Measurements from ENCODE around the gene KRTAP5-3.
A peak's percentile ranks its signal among the peaks of the same experiment; 100 is the strongest.
"Not testable (repeated sequence)": the region's sequence is repeated elsewhere in the genome, so short reads cannot be mapped to it uniquely, and the experiment has no call there.

Gene KRTAP5-3

GRCh38 chr11:1581976-1582375 lies 26.3 kb downstream of the KRTAP5-3 start:
- no peak for TF ChIP-seq CTCF (IDR thresholded peaks at IDR 0.05; ENCODE audit: extremely low read depth, missing control alignments)
- no peak for DNase-seq (ENCODE audit: low spot score)

DNA sequence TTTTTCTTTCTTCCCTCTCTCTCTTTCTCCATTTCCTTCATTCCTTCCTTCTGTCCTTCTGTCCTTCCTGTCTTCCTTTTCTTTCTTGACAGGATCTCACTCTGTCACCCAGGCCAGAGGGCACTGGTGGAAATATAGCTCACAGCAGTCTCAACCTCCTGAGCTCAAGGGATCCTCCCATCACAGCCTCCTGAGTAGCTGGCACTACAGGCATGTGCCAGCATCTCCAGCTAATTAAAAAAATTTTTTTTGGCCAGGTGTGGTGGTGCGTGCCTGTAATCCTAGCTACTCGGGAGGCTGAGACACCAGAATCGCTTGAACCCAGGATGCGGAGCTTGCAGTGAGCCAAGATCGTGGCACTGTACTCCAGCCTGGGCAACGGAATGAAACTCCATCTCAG lies 31.4 kb downstream of the KRTAP5-3 start:
- DNase-seq (ENCODE audit: low spot score) = no peak
- TF ChIP-seq CTCF (IDR thresholded peaks at IDR 0.05; ENCODE audit: extremely low read depth, missing control alignments) = no peak

DNA sequence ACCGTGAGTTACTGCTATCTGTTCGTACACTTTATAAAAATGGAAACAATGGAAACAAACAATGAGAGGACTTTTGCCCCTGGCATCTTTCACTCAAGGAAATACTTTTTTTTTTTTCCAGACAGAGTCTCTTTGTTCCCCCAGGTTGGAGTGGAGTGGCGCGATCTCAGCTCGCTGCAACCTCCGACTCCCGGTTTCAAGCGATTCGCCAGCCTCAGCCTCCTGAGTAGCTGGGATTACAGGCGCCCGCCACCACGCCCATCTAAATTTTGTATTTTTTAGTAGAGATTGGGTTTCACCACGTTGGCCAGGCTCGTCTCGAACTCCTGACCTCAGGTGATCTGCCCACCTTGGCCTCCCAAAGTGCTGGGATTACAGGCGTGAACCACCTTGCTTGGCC lies 32.5 kb downstream of the KRTAP5-3 start:
- not testable (repeated sequence) for DNase-seq (ENCODE audit: low spot score)

DNA sequence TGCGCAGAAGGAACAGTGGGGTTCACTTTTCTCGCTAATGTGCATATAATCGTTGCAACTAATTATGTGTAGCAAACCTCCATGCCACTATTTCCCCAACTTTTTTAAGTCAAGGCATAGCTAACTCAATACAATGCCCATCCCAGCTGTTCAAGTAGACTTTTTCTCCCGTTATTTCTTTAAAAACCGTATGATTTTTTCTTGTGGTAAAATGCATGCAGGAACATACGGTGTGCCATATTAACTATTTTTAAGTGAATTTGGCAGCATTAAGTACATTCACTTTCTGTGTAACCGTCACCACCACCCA lies 33.4 kb downstream of the KRTAP5-3 start:
- DNase-seq (ENCODE audit: low spot score) = no peak
- TF ChIP-seq CTCF (IDR thresholded peaks at IDR 0.05; ENCODE audit: extremely low read depth, missing control alignments) = no peak

- peak; percentile 88 for DNase-seq (ENCODE audit: low spot score)
Measured at GRCh38 chr11:1574238-1574932, 33.9 kb downstream of the KRTAP5-3 start.

GRCh38 chr11:1573903-1574237 lies 34.4 kb downstream of the KRTAP5-3 start:
- TF ChIP-seq CTCF (IDR thresholded peaks at IDR 0.05; ENCODE audit: extremely low read depth, missing control alignments) = no peak
- DNase-seq (ENCODE audit: low spot score) = no peak

More at GRCh38 chr11:1574238-1574932, 33.9 kb downstream of the KRTAP5-3 start:
- TF ChIP-seq CTCF (IDR thresholded peaks at IDR 0.05; ENCODE audit: extremely low read depth, missing control alignments) = peak; percentile 95

GRCh38 chr11:1573077-1573902 lies 35.0 kb downstream of the KRTAP5-3 start:
- TF ChIP-seq CTCF (IDR thresholded peaks at IDR 0.05; ENCODE audit: extremely low read depth, missing control alignments) = no peak
- DNase-seq (ENCODE audit: low spot score) = peak; percentile 41

Measured in GM20000 (cell line).